GM12873 (cell line): ENCODE data around the gene NUAK1.

Experiments
- TF ChIP-seq, protein P1 (sequence below): IDR thresholded peaks from 2 replicates; pipeline ENCODE4 v1.5.1; 2012; ENCODE audit warnings: low read depth, mild to moderate bottlenecking, moderate library complexity, low read length, control low read depth; ENCODE audit not compliant: insufficient read depth; ENCODE audit errors: missing control alignments

NUAK1 gene

GRCh38 chr12:106032623-106032925, 106.2 kb downstream of the NUAK1 start:
- TF ChIP-seq, protein P1, sequence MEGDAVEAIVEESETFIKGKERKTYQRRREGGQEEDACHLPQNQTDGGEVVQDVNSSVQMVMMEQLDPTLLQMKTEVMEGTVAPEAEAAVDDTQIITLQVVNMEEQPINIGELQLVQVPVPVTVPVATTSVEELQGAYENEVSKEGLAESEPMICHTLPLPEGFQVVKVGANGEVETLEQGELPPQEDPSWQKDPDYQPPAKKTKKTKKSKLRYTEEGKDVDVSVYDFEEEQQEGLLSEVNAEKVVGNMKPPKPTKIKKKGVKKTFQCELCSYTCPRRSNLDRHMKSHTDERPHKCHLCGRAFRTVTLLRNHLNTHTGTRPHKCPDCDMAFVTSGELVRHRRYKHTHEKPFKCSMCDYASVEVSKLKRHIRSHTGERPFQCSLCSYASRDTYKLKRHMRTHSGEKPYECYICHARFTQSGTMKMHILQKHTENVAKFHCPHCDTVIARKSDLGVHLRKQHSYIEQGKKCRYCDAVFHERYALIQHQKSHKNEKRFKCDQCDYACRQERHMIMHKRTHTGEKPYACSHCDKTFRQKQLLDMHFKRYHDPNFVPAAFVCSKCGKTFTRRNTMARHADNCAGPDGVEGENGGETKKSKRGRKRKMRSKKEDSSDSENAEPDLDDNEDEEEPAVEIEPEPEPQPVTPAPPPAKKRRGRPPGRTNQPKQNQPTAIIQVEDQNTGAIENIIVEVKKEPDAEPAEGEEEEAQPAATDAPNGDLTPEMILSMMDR: no peak

DNA sequence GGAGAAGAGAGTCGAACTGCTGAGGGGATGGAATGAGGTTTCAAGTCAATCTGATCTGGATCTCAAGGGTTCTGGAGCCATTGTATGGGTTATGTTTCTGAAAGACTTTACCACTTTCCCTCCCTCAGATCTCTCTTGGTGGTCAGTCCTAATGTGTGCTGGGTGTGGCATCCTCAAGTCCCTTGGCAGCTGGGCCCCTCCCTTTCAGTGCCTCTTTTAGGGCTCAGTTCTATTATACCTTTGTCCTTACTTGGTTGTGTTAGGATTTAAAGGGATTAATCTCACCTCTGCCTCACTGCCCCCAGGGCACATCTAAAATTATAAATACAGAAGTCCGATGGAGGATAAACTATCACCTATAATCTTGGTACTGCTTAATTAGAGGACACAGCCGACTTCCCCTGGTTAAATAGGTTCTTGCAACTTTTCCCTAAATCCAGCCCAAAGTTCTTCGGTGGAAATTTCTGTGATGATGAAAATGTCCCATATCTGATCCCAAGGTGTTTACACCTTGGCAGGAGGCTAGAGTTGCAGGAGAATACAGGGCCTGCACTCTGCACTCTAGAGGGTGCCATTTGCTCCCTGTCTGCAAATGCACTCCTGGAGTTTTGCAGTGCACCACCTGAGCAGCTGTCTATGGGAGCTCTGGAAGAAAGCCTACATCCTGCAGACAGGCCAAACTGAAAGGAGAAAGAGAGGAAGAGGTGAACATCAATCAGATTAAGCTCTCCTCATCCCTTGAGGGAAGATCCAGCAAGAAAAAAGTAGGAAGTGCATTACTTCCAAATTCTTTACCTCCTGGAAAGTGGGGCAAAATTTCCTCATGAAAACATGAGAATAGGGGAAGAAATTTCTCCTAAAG, 106.8 kb downstream of the NUAK1 start:
- TF ChIP-seq, protein P1: no peak

DNA sequence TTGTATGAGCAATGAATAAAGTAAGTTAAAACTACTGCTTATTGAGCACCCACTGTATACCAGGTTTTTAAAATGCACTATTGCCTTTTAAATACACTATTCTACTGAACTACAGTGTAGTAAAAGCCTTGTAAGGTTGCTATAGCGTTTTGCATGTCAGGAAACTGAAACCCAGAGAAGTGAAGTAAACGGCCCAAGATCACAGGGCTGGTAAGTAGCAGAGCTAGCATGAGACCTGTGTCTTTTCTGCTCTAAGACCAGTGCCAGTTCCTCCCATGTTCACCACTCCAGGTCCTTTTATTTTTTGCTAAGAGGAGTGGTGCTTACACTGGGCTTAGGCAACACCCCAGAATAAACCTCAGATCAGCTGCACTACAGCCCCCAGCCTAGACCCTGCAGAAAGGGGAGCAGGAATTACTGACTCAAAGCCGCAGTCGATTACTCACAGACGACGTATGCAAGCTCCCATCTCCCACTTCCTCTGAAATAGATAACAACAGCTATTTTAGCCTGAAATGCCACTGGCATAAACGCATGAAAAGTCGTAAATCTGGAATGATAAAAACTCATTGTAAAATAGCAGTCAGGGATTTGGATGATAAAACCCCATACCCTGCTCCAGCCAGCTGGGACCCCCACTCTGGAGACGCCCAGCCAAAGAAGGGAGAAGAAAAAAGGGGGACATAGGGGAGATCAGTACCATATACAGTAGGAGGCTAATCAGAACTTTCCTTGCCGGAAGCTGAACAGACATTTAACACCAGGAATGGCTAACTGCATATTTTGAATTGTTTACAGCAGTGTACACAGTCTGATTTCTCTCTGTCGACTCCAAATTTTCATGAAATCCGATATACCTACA, 108.3 kb downstream of the NUAK1 start:
- TF ChIP-seq, protein P1: no peak

GRCh38 chr12:106029532-106029931, 109.2 kb downstream of the NUAK1 start:
- TF ChIP-seq, protein P1: no peak

DNA sequence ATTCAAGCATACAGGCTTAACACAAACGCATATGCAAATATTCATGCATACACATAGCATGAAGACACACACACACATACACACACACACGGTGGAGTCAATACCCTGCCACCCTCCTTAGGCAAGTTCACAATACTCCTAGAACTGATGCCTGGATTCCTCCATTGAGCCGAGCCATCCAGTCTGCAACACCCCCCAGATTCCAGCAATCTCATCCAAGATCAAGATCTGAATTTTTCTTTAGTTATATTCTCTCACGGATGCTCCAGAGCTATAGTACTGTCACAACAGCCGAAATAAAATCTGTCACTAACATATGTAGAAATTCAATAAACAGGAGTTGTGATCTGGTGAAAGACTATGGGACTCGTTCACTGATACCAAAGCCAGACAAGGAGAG, 110.8 kb downstream of the NUAK1 start:
- TF ChIP-seq, protein P1: no peak

- TF ChIP-seq, protein P1: no peak
These were observed 111.5 kb downstream of the NUAK1 start for GRCh38 chr12:106027286-106027685.

DNA sequence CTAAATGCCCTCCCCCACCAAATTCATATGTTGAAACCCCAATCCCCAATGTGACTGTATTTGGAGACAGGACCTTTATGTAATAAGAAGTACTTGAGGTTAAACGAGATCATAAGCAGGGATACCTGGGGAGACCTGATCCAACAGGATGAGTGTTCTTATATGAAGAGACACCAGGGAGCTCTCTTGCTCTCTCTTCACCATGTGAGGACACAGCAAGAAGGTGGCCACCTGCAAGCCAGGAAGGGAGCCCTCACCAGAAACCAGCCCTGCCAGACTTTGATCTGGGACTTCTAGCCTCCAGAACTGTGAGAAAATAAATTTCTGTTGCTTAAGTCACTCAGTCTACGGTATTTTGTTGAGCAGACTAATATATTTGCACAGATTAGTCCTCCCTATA, 113.6 kb downstream of the NUAK1 start:
- TF ChIP-seq, protein P1: no peak
